Amniotic epithelial cell (primary cell): ENCODE results near the gene PNLIPRP1.

Source experiments
- DNase-seq: peaks from one replicate; pipeline ENCODE4 v3.0.0-alpha.2; 2010; ENCODE audit warnings: low read depth

The PNLIPRP1 gene

DNA sequence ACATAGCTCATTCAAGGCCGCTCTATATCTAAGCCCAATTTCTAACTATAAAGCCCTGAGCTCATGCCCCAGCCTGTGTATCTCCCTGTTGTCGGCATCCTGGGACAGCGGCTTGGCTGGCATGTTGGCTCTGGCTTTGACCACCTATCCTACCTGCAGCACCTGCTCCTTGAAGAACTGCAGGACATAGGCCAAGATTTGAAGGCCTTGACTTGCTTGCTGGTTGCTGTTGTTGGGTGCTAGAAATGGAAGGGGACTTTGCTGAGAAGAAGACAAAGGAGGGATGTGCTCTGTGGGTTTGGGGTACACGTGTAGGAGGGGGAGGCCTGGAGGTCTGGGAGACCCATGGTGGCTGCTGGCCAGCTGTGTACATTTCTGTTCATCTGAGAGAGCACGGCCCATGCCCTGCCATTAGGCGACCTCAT, 41.1 kb downstream of the PNLIPRP1 start:
- no peak for DNase-seq

- DNase-seq: no peak
These were observed 41.9 kb downstream of the PNLIPRP1 start for GRCh38 chr10:116632596-116633215.

GRCh38 chr10:116633216-116633600, 42.4 kb downstream of the PNLIPRP1 start:
- no peak for DNase-seq

- no peak for DNase-seq
These were observed 43.6 kb downstream of the PNLIPRP1 start for GRCh38 chr10:116634126-116634975.

DNA sequence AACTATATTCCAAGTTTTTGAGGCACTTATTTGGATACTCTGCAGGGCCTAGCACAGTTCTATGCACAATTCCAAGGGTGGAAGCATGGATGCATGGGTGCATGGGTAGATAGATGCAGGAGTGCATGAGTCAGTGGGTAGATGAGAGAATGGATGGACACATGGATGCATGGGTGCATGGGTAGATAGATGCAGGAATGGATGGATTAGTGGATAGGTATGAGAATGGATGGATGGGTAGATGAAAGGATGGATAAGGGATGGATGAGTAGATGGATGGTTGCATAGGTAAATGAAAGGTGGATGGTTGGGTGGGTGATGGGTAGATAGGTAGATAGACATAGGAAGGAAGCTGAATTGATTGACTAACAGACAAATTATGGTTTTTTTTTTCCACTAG, 45.6 kb downstream of the PNLIPRP1 start:
- no peak for DNase-seq

DNA sequence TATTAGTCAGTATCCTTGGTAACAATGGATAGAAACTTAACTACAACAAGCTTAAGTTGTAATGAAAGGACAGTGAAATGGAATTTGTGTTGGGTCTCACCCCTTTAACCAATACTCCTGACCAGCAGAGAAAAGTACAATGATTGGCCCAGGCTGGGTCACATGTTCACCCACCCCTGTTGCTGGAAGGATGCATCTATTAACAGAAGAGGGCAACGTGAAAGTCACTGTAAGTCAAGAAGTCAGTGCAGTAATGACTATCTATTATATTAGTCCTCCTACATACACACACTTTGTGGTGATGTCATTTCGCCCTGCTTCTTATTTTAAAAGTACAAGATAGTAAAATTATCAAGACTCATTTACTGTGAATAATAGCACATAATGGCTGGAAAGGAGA, 46.2 kb downstream of the PNLIPRP1 start:
- DNase-seq: no peak

DNA sequence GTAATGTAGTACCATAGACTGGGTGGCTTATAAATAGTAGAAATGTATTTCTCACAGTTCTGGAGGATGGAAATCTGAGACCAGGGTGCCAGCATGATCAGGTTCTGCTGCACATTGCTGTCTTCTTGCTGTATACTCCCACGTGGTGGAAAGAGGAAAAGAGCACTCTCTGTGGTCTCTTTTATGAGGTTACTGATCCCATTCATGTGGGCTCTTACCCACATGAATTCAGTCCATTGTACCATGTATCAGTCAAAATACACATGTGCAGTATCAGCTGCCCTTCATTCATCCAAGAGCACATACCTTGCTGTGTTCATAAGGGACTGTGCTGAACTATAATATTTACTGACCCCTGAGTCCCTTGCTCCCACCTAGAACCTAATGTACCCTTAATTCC, 47.1 kb downstream of the PNLIPRP1 start:
- DNase-seq: no peak

DNA sequence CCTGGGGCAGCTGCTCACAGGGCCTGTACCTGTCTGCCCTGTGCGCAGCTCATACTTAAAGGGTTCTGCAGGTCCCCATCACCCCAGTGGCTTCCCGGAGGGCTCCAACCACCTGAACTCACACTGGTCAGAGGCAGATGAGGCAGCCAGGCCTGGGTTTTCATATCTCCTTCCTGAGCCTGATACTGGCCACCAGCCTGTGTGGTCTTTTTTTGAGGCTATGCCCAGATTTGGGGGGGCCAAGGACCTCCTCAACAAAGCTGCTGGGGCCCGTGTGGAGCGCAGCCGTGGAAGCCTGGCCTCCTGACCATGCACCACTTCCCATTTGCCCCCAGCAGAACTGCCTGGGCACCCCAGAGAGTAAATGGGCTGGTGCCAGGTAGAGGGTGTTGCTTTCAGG, 55.7 kb downstream of the PNLIPRP1 start:
- DNase-seq: no peak

DNA sequence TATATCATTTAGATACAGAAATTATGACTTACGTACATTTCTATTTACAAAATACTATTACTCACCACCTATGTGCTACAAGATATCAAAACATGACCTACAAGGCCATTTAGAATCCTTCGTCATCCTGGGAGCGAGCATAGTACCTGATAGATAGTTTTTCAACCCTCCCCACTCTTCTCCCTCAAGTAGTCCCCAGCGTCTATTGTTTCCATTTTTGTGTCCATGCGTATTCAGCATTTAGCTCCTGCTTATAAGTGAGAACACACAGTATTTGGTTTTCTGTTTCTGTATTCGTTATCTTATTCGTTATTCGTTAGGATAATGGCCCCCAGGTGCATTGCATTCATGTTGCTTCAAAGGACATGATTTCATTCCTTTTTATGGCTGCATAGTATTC, 58.1 kb downstream of the PNLIPRP1 start:
- no peak for DNase-seq

DNA sequence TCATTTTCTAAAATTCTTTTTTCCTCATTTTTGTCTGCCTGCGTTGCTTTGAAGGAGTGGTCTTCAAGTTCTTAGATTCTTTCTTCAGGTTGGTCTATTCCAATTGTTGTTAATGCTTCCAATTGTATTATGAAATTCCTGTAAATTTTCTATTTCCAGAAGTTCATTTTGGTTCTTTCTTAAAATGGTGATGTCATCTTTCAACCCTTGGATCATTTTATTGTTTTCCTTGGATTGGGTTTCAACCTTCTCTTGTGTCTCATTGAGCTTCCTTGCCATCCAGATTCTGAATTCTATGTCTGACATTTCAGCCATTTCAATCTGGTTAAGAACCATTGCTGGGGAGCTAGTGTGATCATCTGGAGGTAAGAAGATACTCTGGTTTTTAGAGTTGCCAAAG, 63.1 kb downstream of the PNLIPRP1 start:
- DNase-seq: no peak

DNA sequence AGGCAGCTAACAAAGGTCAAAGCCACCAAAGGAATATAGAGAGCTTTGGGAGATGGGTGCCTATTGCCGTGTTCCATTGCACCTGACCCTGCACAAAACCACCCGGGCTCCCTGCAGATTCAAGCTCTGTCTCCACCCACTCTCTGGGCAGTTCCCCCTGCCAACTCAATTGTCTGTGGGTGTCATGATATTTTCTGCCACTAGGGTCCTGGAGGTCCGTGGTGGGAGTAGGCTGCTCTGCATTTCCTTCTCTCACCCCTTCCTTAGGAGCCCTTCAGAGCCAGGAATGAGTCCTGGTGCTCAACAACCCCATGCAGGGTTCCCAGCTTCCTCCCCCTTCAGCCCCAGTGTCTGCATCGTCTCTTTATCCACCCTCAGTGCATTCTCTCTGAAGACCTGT, 64.1 kb downstream of the PNLIPRP1 start:
- no peak for DNase-seq

DNA sequence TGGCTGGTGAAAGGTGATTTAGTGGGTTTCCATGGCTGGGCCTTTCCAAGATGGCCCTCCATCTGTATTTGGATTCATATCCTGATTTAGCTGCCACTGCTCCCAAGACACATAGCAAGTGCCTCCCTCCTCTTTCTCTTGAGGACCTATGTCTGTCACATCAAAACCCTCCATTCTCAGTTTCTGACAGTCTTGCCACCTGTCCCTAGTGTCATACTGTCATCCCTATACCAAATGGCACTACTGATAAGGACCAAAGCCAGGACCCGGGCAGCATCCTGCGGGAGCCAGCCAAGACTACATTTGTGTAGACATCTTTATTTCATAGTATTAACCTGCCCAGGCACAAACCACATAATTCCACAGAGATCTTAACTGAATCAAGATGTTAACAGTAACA, 64.8 kb downstream of the PNLIPRP1 start:
- no peak for DNase-seq

- DNase-seq: no peak
These were observed 65.3 kb downstream of the PNLIPRP1 start for GRCh38 chr10:116656044-116656443.

DNA sequence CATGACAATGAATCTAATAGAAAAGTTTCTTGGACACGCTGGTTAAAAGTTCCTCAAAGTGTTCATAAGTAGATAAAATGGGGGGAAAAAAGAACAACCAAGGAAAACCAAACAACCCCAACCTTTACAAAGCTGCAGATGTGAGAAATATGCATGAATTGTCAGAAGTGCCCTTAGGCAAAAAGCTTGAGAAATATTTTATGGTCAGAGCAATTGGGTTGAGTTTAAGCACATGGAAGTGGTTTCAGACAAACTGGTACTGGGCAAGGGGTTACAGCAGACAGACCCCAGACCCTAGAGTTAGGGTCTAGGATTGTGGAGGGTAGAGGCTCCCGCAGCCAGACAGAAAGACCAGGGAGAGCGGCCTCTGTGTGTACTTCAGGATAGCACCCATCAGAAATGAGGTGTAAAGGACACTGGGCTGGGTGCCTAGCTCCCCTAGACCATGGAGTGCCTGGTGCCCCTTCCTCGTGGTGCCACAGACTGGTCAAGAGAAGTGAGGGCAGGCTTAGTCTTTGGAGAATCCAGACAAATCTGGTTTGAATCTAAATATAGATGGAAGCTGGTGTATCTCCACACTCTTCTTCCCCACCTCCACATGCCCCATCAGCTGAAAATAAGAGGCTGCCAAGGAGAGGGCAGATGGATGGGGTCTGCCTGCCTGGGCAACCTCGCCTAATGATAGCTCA, 67.2 kb downstream of the PNLIPRP1 start:
- DNase-seq: no peak
